Naive thymus-derived CD8-positive, alpha-beta T cell (primary cell): Measurements from ENCODE around the gene SERPINF2. TPM values are rescaled to one million over a fixed set of nuclear protein-coding genes. Genes with fewer than 3 reads are reported as not detected.
A peak's percentile ranks its signal among the peaks of the same experiment; 100 is the strongest.

Experiments used
- ATAC-seq, 2 donors: fragments of 150-1000 bp; cut with Tn5 transposase in 1 of 2; sonication (Bioruptor Pico), chemical (Tn5 transposase) in 1 of 2; 1 replicate in 1 of 2; 2 replicates in 1 of 2; pipeline ENCODE4 v1.10.0; 2021; ENCODE audit warnings: mild to moderate bottlenecking in 2 of 2, moderate library complexity in 2 of 2
- POLR2A ChIA-PET: fragments of 350-600 bp; sonication (Branson Sonifier 250); formaldehyde crosslinking; loops from one replicate; lab custom pipeline; 2021; ENCODE audit warnings: antibody characterized with exemption; lab: Charles Lee
- DNase-seq, 10 donors: peaks; one replicate each; pipeline versions ENCODE4 v3.0.0 to v3.0.0-alpha.2; 2020 to 2022
- H3K27ac Mint-ChIP-seq, 10 donors: one replicate each; pipeline ENCODE4 v1.8.0; 2020 to 2022; ENCODE audit warnings: mild to moderate bottlenecking in 10 of 10, mixed read lengths in 10 of 10, moderate library complexity in 4 of 10, inconsistent platforms in 1 of 10
- H3K27me3 Mint-ChIP-seq, 5 donors: one replicate each; pipeline ENCODE4 v1.8.0; 2021 to 2022; ENCODE audit warnings: mixed read lengths in 5 of 5
- H3K36me3 Mint-ChIP-seq, 3 donors: one replicate each; pipeline ENCODE4 v1.8.0; 2020 to 2022; ENCODE audit warnings: mixed read lengths in 3 of 3, mild to moderate bottlenecking in 2 of 3, inconsistent platforms in 1 of 3
- H3K4me1 Mint-ChIP-seq, 4 donors: one replicate each; pipeline ENCODE4 v1.8.0; 2021 to 2022; ENCODE audit warnings: mixed read lengths in 4 of 4
- H3K4me3 Mint-ChIP-seq, 10 donors: one replicate each; pipeline ENCODE4 v1.8.0; 2020 to 2022; ENCODE audit warnings: mild to moderate bottlenecking in 10 of 10, mixed read lengths in 10 of 10, moderate library complexity in 6 of 10, inconsistent platforms in 1 of 10
- H3K9me3 Mint-ChIP-seq, 9 donors: one replicate each; pipeline ENCODE4 v1.8.0; 2020 to 2022; ENCODE audit warnings: mixed read lengths in 9 of 9, mild to moderate bottlenecking in 3 of 9, inconsistent platforms in 1 of 9, moderate library complexity in 1 of 9
- polyA plus RNA-seq, 3 donors: library from polyadenylated mRNA; unstranded; fragments of 300-500 nt; fragmentation: Illumina TruSeq; gene quantifications; one replicate each; pipeline ENCODE4 v1.2.3, GENCODE V29; 2021
- total RNA-seq, 8 experiments: library from RNA in 2 of 8; stranded (reverse) in 2 of 8; gene quantifications; one replicate each; pipeline ENCODE4 v1.2.3 and lab custom pipeline; 2021 to 2026

Gene SERPINF2
- total and polyA plus RNA-seq, 5 experiments from 2014 or later: 0.10 to 1.5 (median 0.55) TPM; not detected in 1

- Mint-ChIP-seq H3K27ac (peak overlapping the region in 5 of 10 donors; percentile 9 to 84 (median 43)), H3K27me3 (no peaks in the 10 kb centered on the region), H3K9me3 (no peaks in the 10 kb centered on the region), H3K4me3 (peak overlapping the region in 2 of 10 donors; percentile 1 to 66), H3K4me1 (peaks cover 17 to 47% (median 38%) of the 10 kb centered on the region in 4 donors), H3K36me3 (peaks cover 0 to 38% (median 4%) of the 10 kb centered on the region in 3 donors)
- POLR2A ChIA-PET: interaction anchor here (1.0 to 1.2 kb wide), 2 partner anchors 36 to 95 kb away, joined by 3 to 4 read pairs; no protein-coding TSS in a partner anchor
- DNase-seq (peak in 1 of 10 donors; percentile 57), ATAC-seq (no peak)
Measured at GRCh38 chr17:1727876-1728630, 14.6 kb upstream of the SERPINF2 start.

GRCh38 chr17:1729966-1730325, 12.7 kb upstream of the SERPINF2 start:
- POLR2A ChIA-PET: interaction anchor here (1.7 kb wide), 1 partner anchor 14 kb away, joined by 3 read pairs; no protein-coding TSS in a partner anchor
- no peak for ATAC-seq
- H3K4me3 Mint-ChIP-seq: peak overlapping the region in 1 of 10 donors; percentile 42
- H3K27me3 Mint-ChIP-seq: no peaks in the 10 kb centered on the region
- peaks cover 17 to 41% (median 36%) of the 10 kb centered on the region in 4 donors for H3K4me1 Mint-ChIP-seq
- DNase-seq: no peak
- peaks cover 0 to 55% (median 7%) of the 10 kb centered on the region in 3 donors for H3K36me3 Mint-ChIP-seq
- peak overlapping the region in 4 of 10 donors; percentile 73 to 91 (median 86) for H3K27ac Mint-ChIP-seq
- no peaks in the 10 kb centered on the region for H3K9me3 Mint-ChIP-seq

GRCh38 chr17:1730326-1731193, 12.1 kb upstream of the SERPINF2 start:
- POLR2A ChIA-PET: interaction anchor here (0.6 to 1.7 kb wide), 2 partner anchors 15 to 30 kb away, joined by 3 read pairs; no protein-coding TSS in a partner anchor
- Mint-ChIP-seq H3K27me3 (no peaks in the 10 kb centered on the region), H3K36me3 (peaks cover 0 to 60% (median 7%) of the 10 kb centered on the region in 3 donors), H3K27ac (no peak overlapping the region), H3K4me3 (no peak overlapping the region), H3K9me3 (no peaks in the 10 kb centered on the region), H3K4me1 (peaks cover 15 to 37% (median 31%) of the 10 kb centered on the region in 4 donors)
- DNase-seq (peak in 1 of 10 donors; percentile 63), ATAC-seq (no peak)

- no peak for DNase-seq
- ATAC-seq: no peak
Measured at GRCh38 chr17:1731194-1731506, 11.5 kb upstream of the SERPINF2 start.

GRCh38 chr17:1732241-1732832, 10.3 kb upstream of the SERPINF2 start:
- Mint-ChIP-seq H3K9me3 (no peaks in the 10 kb centered on the region), H3K4me1 (peaks cover 13 to 31% (median 26%) of the 10 kb centered on the region in 4 donors), H3K27me3 (no peaks in the 10 kb centered on the region), H3K36me3 (peaks cover 0 to 69% (median 7%) of the 10 kb centered on the region in 3 donors), H3K27ac (no peak overlapping the region), H3K4me3 (no peak overlapping the region)
- DNase-seq (no peak), ATAC-seq (no peak)
- POLR2A ChIA-PET: interaction anchor here (1.0 to 1.5 kb wide), 4 partner anchors 8 to 98 kb away, joined by 3 to 5 read pairs (median 4); partner anchors contain the start of genes RPA1, SMYD4 and WDR81

More at GRCh38 chr17:1731194-1731506, 11.5 kb upstream of the SERPINF2 start:
- H3K4me3 Mint-ChIP-seq: no peak overlapping the region
- H3K36me3 Mint-ChIP-seq: peaks cover 0 to 61% (median 7%) of the 10 kb centered on the region in 3 donors
- no peaks in the 10 kb centered on the region for H3K9me3 Mint-ChIP-seq
- H3K4me1 Mint-ChIP-seq: peaks cover 13 to 34% (median 26%) of the 10 kb centered on the region in 4 donors
- no peak overlapping the region for H3K27ac Mint-ChIP-seq
- H3K27me3 Mint-ChIP-seq: no peaks in the 10 kb centered on the region
- POLR2A ChIA-PET: interaction anchor here (0.7 kb wide), 1 partner anchor 47 kb away, joined by 3 read pairs; no protein-coding TSS in a partner anchor

- H3K36me3 Mint-ChIP-seq: peaks cover 0 to 69% (median 9%) of the 10 kb centered on the region in 3 donors
- H3K27me3 Mint-ChIP-seq: no peaks in the 10 kb centered on the region
Measured at GRCh38 chr17:1732833-1733321, 9.8 kb upstream of the SERPINF2 start.

GRCh38 chr17:1733759-1734158, 8.9 kb upstream of the SERPINF2 start:
- Mint-ChIP-seq H3K36me3 (peaks cover 0 to 65% (median 7%) of the 10 kb centered on the region in 3 donors), H3K27ac (no peak overlapping the region), H3K4me1 (peaks cover 9 to 22% (median 18%) of the 10 kb centered on the region in 4 donors), H3K27me3 (no peaks in the 10 kb centered on the region), H3K9me3 (no peaks in the 10 kb centered on the region), H3K4me3 (no peak overlapping the region)
- ATAC-seq (no peak), DNase-seq (no peak)
- POLR2A ChIA-PET: interaction anchor here (0.6 to 1.5 kb wide), 4 partner anchors 10 to 90 kb away, joined by 3 to 5 read pairs (median 4); partner anchors contain the start of gene WDR81

More at GRCh38 chr17:1732833-1733321, 9.8 kb upstream of the SERPINF2 start:
- ATAC-seq: no peak
- no peak for DNase-seq
- Mint-ChIP-seq H3K27ac (peak overlapping the region in 3 of 10 donors; percentile 10 to 25 (median 17)), H3K9me3 (no peaks in the 10 kb centered on the region), H3K4me1 (peaks cover 13 to 27% (median 24%) of the 10 kb centered on the region in 4 donors), H3K4me3 (no peak overlapping the region)
- POLR2A ChIA-PET: interaction anchor here (1.0 to 1.5 kb wide), 4 partner anchors 9 to 97 kb away, joined by 3 to 5 read pairs (median 4); partner anchors contain the start of genes RPA1, SMYD4 and WDR81

GRCh38 chr17:1735418-1735817, 7.3 kb upstream of the SERPINF2 start:
- H3K36me3 Mint-ChIP-seq: peaks cover 0 to 54% (median 5%) of the 10 kb centered on the region in 3 donors
- H3K4me3 Mint-ChIP-seq: no peak overlapping the region
- no peak for ATAC-seq
- no peaks in the 10 kb centered on the region for H3K9me3 Mint-ChIP-seq
- POLR2A ChIA-PET: no interaction called here
- DNase-seq: no peak
- peaks cover 4 to 12% (median 6%) of the 10 kb centered on the region in 4 donors for H3K4me1 Mint-ChIP-seq
- H3K27me3 Mint-ChIP-seq: no peaks in the 10 kb centered on the region
- peak overlapping the region in 1 of 10 donors; percentile 43 for H3K27ac Mint-ChIP-seq

GRCh38 chr17:1735834-1736347, 6.8 kb upstream of the SERPINF2 start:
- Mint-ChIP-seq H3K27ac (peak overlapping the region in 1 of 10 donors; percentile 43), H3K4me1 (peaks cover 4 to 12% (median 6%) of the 10 kb centered on the region in 4 donors), H3K4me3 (no peak overlapping the region), H3K9me3 (no peaks in the 10 kb centered on the region), H3K36me3 (peaks cover 0 to 51% (median 5%) of the 10 kb centered on the region in 3 donors), H3K27me3 (no peaks in the 10 kb centered on the region)
- ATAC-seq (no peak), DNase-seq (no peak)
- POLR2A ChIA-PET: no interaction called here

- peak in 1 of 2 donors; percentile 25 for ATAC-seq
- DNase-seq: no peak
- Mint-ChIP-seq H3K36me3 (peaks cover 0 to 46% (median 5%) of the 10 kb centered on the region in 3 donors), H3K27me3 (no peaks in the 10 kb centered on the region), H3K4me3 (no peak overlapping the region), H3K9me3 (no peaks in the 10 kb centered on the region), H3K27ac (peak overlapping the region in 3 of 10 donors; percentile 18 to 90 (median 27)), H3K4me1 (peaks cover 4 to 12% (median 6%) of the 10 kb centered on the region in 4 donors)
- POLR2A ChIA-PET: interaction anchor here (0.8 to 1.0 kb wide), 2 partner anchors 8 to 20 kb away, joined by 3 read pairs; no protein-coding TSS in a partner anchor
Measured at GRCh38 chr17:1736348-1737281, 6.1 kb upstream of the SERPINF2 start.
